GM12878 (cell line): ENCODE measurements around the gene SPHK1. TPM values are rescaled to one million over a fixed set of nuclear protein-coding genes. Genes with fewer than 3 reads are reported as not detected.

ENCODE experiments used
- ATAC-seq: fragments of 200-7000 bp; cut with Tn5 transposase; 3 replicates; pipeline ENCODE4 v1.9.1; 2020; ENCODE audit warnings: mild to moderate bottlenecking, moderate library complexity
- BruUV-seq: library from RNA; stranded (reverse); fragments of 400-500 nt; replicated peaks from 2 replicates; lab custom pipeline; 2021; lab: Mats Ljungman, UMichigan
- CTCF ChIA-PET: fragments of 300-600 bp; sonication (Branson Sonifier 250); formaldehyde crosslinking; extraction: SDS; loops from one replicate; lab custom pipeline; 2021; ENCODE audit warnings: inconsistent platforms; lab: Yijun Ruan, JAX
- POLR2A ChIA-PET: fragments of 350-600 bp; formaldehyde crosslinking; extraction: SDS; loops from one replicate; lab custom pipeline; 2021; ENCODE audit warnings: inconsistent platforms; lab: Charles Lee
- RAD21 ChIA-PET: fragments of 300-600 bp; sonication (Branson Sonifier 250); formaldehyde crosslinking; loops from one replicate; lab custom pipeline; 2023; ENCODE audit warnings: antibody characterized with exemption; ENCODE audit not compliant: unreplicated experiment; lab: Charles Lee
- SMC1A ChIA-PET: fragments of 300-600 bp; sonication (Branson Sonifier 250); formaldehyde crosslinking; loops from one replicate; lab custom pipeline; 2023; ENCODE audit not compliant: unreplicated experiment, uncharacterized antibody; lab: Charles Lee
- DNase-seq: peaks from one replicate; pipeline ENCODE4 v3.0.0-alpha.2; 2011; ENCODE audit warnings: low read depth, low spot score
- FAIRE-seq: peaks from 3 replicates; lab custom pipeline; 2011; peaks lifted over from hg19 to GRCh38; lab: Jason Lieb, UNC
- H2AFZ ChIP-seq: 2 replicates; pipeline ENCODE4 v1.6.0; 2011; ENCODE audit warnings: low read depth, low read length, control low read depth; ENCODE audit not compliant: control insufficient read depth
- H3K27ac ChIP-seq: 2 replicates; pipeline ENCODE4 v1.5.1; 2011; ENCODE audit warnings: control low read depth; ENCODE audit not compliant: control insufficient read depth, insufficient read depth
- H3K27me3 ChIP-seq, 2 experiments: replicated peaks in 1 of 2; 2 replicates each; pipeline versions ENCODE4 v1.6.0 to v1.6.1; 2011; ENCODE audit warnings: low read length in 1 of 2; ENCODE audit not compliant: control insufficient read depth in 2 of 2, insufficient read depth in 2 of 2
- H3K36me3 ChIP-seq, 2 experiments: 2 replicates each; pipeline ENCODE4 v1.5.1; 2011; ENCODE audit warnings: low read length in 1 of 2; ENCODE audit not compliant: control insufficient read depth in 2 of 2, insufficient read depth in 2 of 2
- H3K4me1 ChIP-seq: 2 replicates; pipeline ENCODE4 v1.6.1; 2011; ENCODE audit warnings: mild to moderate bottlenecking, low read length, moderate library complexity, mixed read lengths; ENCODE audit not compliant: control insufficient read depth, insufficient read depth
- H3K4me2 ChIP-seq: 2 replicates; pipeline ENCODE4 v1.6.0; 2011; ENCODE audit warnings: control low read depth; ENCODE audit not compliant: control insufficient read depth, insufficient read depth
- H3K4me3 ChIP-seq: fragments of 200-600 bp; sonication (generic); 2 replicates; pipeline ENCODE4 v1.5.1; 2016
- H3K79me2 ChIP-seq: 2 replicates; pipeline ENCODE4 v1.6.0; 2011; ENCODE audit warnings: low read length; ENCODE audit not compliant: control insufficient read depth, insufficient read depth
- H3K9ac ChIP-seq: 2 replicates; pipeline ENCODE4 v1.8.0; 2011; ENCODE audit warnings: low read length, control low read depth, mixed read lengths; ENCODE audit not compliant: control insufficient read depth, insufficient read depth
- H3K9me3 ChIP-seq: replicated peaks from 3 replicates; pipeline ENCODE4 v1.5.1; 2011; ENCODE audit warnings: mild to moderate bottlenecking, low read length; ENCODE audit not compliant: control insufficient read depth, insufficient read depth
- H4K20me1 ChIP-seq: 2 replicates; pipeline ENCODE4 v1.6.0; 2011; ENCODE audit not compliant: control insufficient read depth, insufficient read depth
- FOS ChIP-seq: IDR thresholded peaks from 3 replicates; pipeline ENCODE4 v1.6.1; 2011; ENCODE audit warnings: borderline replicate concordance; ENCODE audit not compliant: insufficient read length; ENCODE audit errors: extremely low read depth
- JUND ChIP-seq: IDR thresholded peaks from 2 replicates; pipeline ENCODE4 v1.6.1; 2012; ENCODE audit warnings: low read depth, mild to moderate bottlenecking, low read length, improper control_type of control experiment, moderate library complexity
- MEF2A ChIP-seq: IDR thresholded peaks from 2 replicates; pipeline ENCODE4 v1.6.1; 2011; ENCODE audit warnings: low read depth, mild to moderate bottlenecking, low read length, moderate library complexity; ENCODE audit not compliant: insufficient read depth
- POU2F2 ChIP-seq: IDR thresholded peaks from 3 replicates; pipeline ENCODE4 v1.6.1; 2011; ENCODE audit warnings: low read depth, mild to moderate bottlenecking, low read length, borderline replicate concordance
- SRF ChIP-seq, 2 experiments: IDR thresholded peaks; 2 replicates each; pipeline ENCODE4 v1.6.1; 2011; ENCODE audit warnings: low read depth in 2 of 2, low read length in 2 of 2, mild to moderate bottlenecking in 1 of 2, moderate library complexity in 1 of 2
- WGBS: methylation state at CpG from one replicate; pipeline ENCODE4 v1.1.6; 2016; ENCODE audit warnings: low lambda C conversion rate; ENCODE audit not compliant: insufficient replicate concordance, insufficient coverage; ENCODE audit errors: missing lambda C conversion rate; 5-methylcytosine and 5-hydroxymethylcytosine counted together
- in situ Hi-C: fragments of 300-500 bp; cut with MboI; formaldehyde crosslinking; loops from 9 replicates; pipeline ENCODE4 v1.14.3; 2018; ENCODE audit warnings: mixed read lengths
- intact Hi-C: fragments of 100-400 bp; cut with micrococcal nuclease; formaldehyde crosslinking; loops from one replicate; pipeline ENCODE4 v1.14.2; 2022; ENCODE audit not compliant: unreplicated experiment
- polyA plus RNA-seq, 11 experiments: library from polyadenylated mRNA; depleted of rRNA in 4 of 11; unstranded in 6 of 11; stranded (reverse) in 5 of 11; fragments of >200 nt; fragmentation: Nextera tagmentation in 4 of 11; fragmentation: Illumina TruSeq in 1 of 11; extraction: Ambion mirVana in 4 of 11; extraction: Trizol in 1 of 11; gene quantifications; 1 replicate in 1 of 11; 2 replicates in 10 of 11; pipeline versions ENCODE4 v1.2.1 to v1.2.3, GENCODE V29; 2011 to 2016; ENCODE audit warnings: inconsistent platforms in 2 of 11, missing spikeins in 2 of 11, low read depth in 1 of 11
- total RNA-seq, 4 experiments: library from RNA; depleted of rRNA in 3 of 4; stranded (reverse); fragments of >200 nt in 3 of 4; fragmentation: Illumina TruSeq in 1 of 4; extraction: Trizol in 1 of 4; gene quantifications; 2 replicates each; pipeline versions ENCODE4 v1.2.1 to v1.2.3, GENCODE V29; 2013 to 2021
- TF ChIP-seq, protein P1 (sequence below): fragments of 450-650 bp; formaldehyde crosslinking; IDR thresholded peaks from 2 replicates; pipeline ENCODE4 v1.5.0; 2022; ENCODE audit warnings: mild to moderate bottlenecking, missing genetic modification characterization
- TF ChIP-seq, protein P2 (sequence below): IDR thresholded peaks from 2 replicates; pipeline ENCODE4 v1.6.1; 2011; ENCODE audit warnings: borderline replicate concordance, low read depth, mild to moderate bottlenecking, moderate library complexity, mixed read lengths, low read length; ENCODE audit not compliant: insufficient read depth; ENCODE audit errors: extremely low read length
- TF ChIP-seq, protein P3 (sequence below): fragments of 450-650 bp; IDR thresholded peaks from 2 replicates; pipeline ENCODE4 v1.6.1; 2014; ENCODE audit warnings: mild to moderate bottlenecking
- TF ChIP-seq, protein P4 (sequence below): IDR thresholded peaks from 2 replicates; pipeline ENCODE4 v1.6.1; 2011; ENCODE audit warnings: borderline replicate concordance, low read depth, mild to moderate bottlenecking, moderate library complexity, low read length; ENCODE audit not compliant: insufficient read depth, poor library complexity, severe bottlenecking

Gene SPHK1
- total and polyA plus RNA-seq, 10 of the 15 experiments (the other 5 are each of a cell fraction or from before 2014, with no cell fraction given): 0.09 to 1.1 (median 0.36) TPM; not detected in 2

DNA sequence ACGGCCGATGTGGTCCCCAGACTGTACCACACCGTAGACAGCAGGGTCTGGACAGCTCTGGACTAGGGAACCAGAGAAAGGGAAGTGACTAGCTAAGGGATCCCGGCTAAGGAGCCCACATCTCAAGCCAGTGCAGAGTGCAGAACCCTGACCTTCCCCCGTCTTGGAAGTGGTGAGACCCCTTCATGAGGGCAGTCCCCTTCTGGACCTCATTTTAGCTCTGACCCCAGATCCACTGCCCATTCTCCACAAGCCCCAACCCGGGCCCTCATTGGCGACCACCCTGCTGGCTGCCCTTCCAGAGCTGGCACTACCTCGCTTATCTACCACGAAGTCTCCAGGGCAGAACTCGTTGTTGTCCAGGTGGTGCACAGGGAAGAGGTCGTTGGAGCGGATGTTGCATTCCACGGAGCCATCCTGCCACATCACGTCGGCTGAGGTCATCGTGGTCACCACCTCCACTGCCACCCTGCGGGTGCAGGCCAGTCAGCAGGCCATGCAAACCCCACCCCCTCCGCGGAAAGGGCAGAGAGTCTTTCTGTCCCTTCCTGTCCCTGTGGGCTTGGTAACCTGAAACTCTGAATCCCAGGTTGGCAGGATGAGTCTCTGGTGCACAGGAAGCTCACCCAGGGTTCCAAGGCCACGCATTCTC lies 14.2 kb downstream of the SPHK1 start:
- intact Hi-C loops: loop anchor here (1.0 kb wide), 1 partner anchor 95 kb away; no protein-coding TSS in a partner anchor
- Histone ChIP-seq H3K9me3 (no peaks in the 10 kb centered on the region), H3K4me3 (no peak overlapping the region), H3K27ac (no peak overlapping the region), H3K4me1 (no peaks in the 10 kb centered on the region), H3K79me2 (no peaks in the 10 kb centered on the region), H3K27me3 (no peaks in the 10 kb centered on the region), H3K36me3 (peaks cover 31 to 56% of the 10 kb centered on the region in 2 experiments), H3K9ac (no peak overlapping the region), H3K4me2 (no peak overlapping the region), H2AFZ (no peak overlapping the region), H4K20me1 (no peaks in the 10 kb centered on the region)
- ChIA-PET RAD21 (interaction anchor here (0.7 to 4.3 kb wide), 17 partner anchors 9 to 356 kb away, joined by 3 to 37 read pairs (median 4); partner anchors contain the start of genes PRPSAP1 and SPHK1), CTCF (interaction anchor here (0.7 to 5.3 kb wide), 51 partner anchors 7 to 388 kb away, joined by 3 to 135 read pairs (median 6); partner anchors contain the start of genes AANAT, PRPSAP1, QRICH2 and SPHK1), SMC1A (interaction anchor here (0.8 to 3.6 kb wide), 16 partner anchors 10 to 106 kb away, joined by 3 to 31 read pairs (median 5); no protein-coding TSS in a partner anchor), POLR2A (no interaction called here)
- FAIRE-seq (no peak), ATAC-seq (peak; percentile 44), DNase-seq (no peak)
- TF ChIP-seq, protein P1, sequence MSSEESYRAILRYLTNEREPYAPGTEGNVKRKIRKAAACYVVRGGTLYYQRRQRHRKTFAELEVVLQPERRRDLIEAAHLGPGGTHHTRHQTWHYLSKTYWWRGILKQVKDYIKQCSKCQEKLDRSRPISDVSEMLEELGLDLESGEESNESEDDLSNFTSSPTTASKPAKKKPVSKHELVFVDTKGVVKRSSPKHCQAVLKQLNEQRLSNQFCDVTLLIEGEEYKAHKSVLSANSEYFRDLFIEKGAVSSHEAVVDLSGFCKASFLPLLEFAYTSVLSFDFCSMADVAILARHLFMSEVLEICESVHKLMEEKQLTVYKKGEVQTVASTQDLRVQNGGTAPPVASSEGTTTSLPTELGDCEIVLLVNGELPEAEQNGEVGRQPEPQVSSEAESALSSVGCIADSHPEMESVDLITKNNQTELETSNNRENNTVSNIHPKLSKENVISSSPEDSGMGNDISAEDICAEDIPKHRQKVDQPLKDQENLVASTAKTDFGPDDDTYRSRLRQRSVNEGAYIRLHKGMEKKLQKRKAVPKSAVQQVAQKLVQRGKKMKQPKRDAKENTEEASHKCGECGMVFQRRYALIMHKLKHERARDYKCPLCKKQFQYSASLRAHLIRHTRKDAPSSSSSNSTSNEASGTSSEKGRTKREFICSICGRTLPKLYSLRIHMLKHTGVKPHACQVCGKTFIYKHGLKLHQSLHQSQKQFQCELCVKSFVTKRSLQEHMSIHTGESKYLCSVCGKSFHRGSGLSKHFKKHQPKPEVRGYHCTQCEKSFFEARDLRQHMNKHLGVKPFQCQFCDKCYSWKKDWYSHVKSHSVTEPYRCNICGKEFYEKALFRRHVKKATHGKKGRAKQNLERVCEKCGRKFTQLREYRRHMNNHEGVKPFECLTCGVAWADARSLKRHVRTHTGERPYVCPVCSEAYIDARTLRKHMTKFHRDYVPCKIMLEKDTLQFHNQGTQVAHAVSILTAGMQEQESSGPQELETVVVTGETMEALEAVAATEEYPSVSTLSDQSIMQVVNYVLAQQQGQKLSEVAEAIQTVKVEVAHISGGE (CRISPR knock-in tag): no peak
- TF ChIP-seq, protein P2, sequence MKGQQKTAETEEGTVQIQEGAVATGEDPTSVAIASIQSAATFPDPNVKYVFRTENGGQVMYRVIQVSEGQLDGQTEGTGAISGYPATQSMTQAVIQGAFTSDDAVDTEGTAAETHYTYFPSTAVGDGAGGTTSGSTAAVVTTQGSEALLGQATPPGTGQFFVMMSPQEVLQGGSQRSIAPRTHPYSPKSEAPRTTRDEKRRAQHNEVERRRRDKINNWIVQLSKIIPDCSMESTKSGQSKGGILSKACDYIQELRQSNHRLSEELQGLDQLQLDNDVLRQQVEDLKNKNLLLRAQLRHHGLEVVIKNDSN: no peak
- TF ChIP-seq FOS (no peak), MEF2A (no peak), JUND (no peak), POU2F2 (no peak), SRF (IDR thresholded peaks at IDR 0.05; ENCODE audit: low read depth in 2 of 2, low read length in 2 of 2) (no peak)
- TF ChIP-seq, protein P3, sequence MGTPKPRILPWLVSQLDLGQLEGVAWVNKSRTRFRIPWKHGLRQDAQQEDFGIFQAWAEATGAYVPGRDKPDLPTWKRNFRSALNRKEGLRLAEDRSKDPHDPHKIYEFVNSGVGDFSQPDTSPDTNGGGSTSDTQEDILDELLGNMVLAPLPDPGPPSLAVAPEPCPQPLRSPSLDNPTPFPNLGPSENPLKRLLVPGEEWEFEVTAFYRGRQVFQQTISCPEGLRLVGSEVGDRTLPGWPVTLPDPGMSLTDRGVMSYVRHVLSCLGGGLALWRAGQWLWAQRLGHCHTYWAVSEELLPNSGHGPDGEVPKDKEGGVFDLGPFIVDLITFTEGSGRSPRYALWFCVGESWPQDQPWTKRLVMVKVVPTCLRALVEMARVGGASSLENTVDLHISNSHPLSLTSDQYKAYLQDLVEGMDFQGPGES: no peak
- TF ChIP-seq, protein P4, sequence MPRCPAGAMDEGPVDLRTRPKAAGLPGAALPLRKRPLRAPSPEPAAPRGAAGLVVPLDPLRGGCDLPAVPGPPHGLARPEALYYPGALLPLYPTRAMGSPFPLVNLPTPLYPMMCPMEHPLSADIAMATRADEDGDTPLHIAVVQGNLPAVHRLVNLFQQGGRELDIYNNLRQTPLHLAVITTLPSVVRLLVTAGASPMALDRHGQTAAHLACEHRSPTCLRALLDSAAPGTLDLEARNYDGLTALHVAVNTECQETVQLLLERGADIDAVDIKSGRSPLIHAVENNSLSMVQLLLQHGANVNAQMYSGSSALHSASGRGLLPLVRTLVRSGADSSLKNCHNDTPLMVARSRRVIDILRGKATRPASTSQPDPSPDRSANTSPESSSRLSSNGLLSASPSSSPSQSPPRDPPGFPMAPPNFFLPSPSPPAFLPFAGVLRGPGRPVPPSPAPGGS: no peak
- WGBS: 75% methylated on average over 20 of the region's 20 CpGs
- in situ Hi-C loops: loop anchor here (5.0 kb wide), 1 partner anchor 96 kb away; no protein-coding TSS in a partner anchor
- no TSS peak for BruUV-seq
